Measurements from ENCODE around the gene STAT6. TPM values are rescaled to one million over a fixed set of nuclear protein-coding genes. Genes with fewer than 3 reads are reported as not detected.

Gene STAT6, protein sequence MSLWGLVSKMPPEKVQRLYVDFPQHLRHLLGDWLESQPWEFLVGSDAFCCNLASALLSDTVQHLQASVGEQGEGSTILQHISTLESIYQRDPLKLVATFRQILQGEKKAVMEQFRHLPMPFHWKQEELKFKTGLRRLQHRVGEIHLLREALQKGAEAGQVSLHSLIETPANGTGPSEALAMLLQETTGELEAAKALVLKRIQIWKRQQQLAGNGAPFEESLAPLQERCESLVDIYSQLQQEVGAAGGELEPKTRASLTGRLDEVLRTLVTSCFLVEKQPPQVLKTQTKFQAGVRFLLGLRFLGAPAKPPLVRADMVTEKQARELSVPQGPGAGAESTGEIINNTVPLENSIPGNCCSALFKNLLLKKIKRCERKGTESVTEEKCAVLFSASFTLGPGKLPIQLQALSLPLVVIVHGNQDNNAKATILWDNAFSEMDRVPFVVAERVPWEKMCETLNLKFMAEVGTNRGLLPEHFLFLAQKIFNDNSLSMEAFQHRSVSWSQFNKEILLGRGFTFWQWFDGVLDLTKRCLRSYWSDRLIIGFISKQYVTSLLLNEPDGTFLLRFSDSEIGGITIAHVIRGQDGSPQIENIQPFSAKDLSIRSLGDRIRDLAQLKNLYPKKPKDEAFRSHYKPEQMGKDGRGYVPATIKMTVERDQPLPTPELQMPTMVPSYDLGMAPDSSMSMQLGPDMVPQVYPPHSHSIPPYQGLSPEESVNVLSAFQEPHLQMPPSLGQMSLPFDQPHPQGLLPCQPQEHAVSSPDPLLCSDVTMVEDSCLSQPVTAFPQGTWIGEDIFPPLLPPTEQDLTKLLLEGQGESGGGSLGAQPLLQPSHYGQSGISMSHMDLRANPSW
- 269 TPM for total RNA-seq
- long read RNA-seq, full-length matches to known transcripts = 52 of 199 reads
- long read RNA-seq, partial matches to known transcripts = 115 of 199 reads
- long read RNA-seq, other reads (novel, unspliced or antisense) = 32 of 199 reads

DNA sequence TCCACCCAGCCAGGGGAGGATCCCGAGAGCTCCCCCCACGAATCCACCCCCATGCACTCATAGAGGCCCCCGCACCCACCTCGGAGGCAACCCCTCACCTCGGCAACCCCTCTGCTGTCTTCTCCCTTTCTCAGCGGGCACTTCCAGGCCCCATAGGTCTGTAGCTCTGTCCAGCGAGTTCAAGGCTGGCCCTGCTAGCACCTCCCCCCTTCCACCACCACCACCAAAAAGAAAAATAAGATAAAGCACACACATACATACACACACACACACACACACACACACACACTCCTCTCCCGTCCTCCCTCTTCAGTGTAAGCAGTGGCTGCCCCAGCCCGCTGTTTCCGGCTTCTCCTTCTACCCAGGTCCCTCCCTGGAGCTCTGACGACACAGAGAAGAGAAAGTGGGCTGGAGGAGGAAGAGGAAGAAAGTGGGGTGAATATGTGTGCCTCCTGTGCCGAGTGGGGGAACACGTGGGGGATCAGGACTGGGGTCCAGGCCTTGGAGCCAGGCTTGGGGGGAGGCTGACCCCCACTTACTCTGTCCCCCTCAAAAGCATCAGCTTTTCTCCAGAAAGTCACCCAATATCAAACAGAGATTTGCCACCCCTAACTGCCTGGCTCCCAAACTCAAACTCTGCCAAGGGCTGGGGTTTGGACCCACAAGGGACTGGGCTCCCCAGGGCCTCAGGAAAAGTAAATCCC, at the start of gene STAT6:
TSS of gene STAT6 (minus strand) at position 332 of the 704 bp plus-strand sequence. CDS start 3,084 bp downstream, outside the sequence.
- peak within 1 kb of the TSS; percentile 95 for H3K4me3 ChIP-seq
- peaks cover 24% of the 10 kb centered on the region for H3K36me3 ChIP-seq
- TF ChIP-seq, protein P1, sequence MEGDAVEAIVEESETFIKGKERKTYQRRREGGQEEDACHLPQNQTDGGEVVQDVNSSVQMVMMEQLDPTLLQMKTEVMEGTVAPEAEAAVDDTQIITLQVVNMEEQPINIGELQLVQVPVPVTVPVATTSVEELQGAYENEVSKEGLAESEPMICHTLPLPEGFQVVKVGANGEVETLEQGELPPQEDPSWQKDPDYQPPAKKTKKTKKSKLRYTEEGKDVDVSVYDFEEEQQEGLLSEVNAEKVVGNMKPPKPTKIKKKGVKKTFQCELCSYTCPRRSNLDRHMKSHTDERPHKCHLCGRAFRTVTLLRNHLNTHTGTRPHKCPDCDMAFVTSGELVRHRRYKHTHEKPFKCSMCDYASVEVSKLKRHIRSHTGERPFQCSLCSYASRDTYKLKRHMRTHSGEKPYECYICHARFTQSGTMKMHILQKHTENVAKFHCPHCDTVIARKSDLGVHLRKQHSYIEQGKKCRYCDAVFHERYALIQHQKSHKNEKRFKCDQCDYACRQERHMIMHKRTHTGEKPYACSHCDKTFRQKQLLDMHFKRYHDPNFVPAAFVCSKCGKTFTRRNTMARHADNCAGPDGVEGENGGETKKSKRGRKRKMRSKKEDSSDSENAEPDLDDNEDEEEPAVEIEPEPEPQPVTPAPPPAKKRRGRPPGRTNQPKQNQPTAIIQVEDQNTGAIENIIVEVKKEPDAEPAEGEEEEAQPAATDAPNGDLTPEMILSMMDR (IDR thresholded peaks at IDR 0.05) = no peak
- peak within 1 kb of the TSS; percentile 100 for H3K27ac ChIP-seq
- H3K27me3 ChIP-seq (ENCODE audit: low read depth) = no peaks in the 10 kb centered on the region
- peak; percentile 92 for DNase-seq
- no peaks in the 10 kb centered on the region for H3K9me3 ChIP-seq
- intact Hi-C loops (cut with DNase I) = no loop called here
- peak; percentile 88 to 90 for ATAC-seq
- H3K4me1 ChIP-seq = peaks cover 39% of the 10 kb centered on the region

DNA sequence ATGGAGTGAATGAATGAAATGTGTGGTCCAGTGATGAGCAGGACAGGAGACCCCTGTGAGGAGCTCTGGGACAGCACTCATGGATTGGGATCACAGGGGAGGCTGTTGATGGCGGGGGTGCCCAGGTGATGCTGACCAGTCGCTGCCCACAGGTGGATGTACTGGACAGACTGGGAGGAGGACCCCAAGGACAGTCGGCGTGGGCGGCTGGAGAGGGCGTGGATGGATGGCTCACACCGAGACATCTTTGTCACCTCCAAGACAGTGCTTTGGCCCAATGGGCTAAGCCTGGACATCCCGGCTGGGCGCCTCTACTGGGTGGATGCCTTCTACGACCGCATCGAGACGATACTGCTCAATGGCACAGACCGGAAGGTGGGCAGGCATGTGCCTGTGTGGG, 49.6 kb upstream of the STAT6 start:
- intact Hi-C loops (cut with DNase I) = no loop called here
- Histone ChIP-seq H3K9me3 (no peaks in the 10 kb centered on the region), H3K4me1 (peaks cover 21% of the 10 kb centered on the region), H3K36me3 (peaks cover 100% of the 10 kb centered on the region), H3K27ac (no peak overlapping the region), H3K27me3 (ENCODE audit: low read depth) (no peaks in the 10 kb centered on the region), H3K4me3 (no peak overlapping the region)
- ATAC-seq = no peak
- no peak for DNase-seq
- TF ChIP-seq, protein P1 (IDR thresholded peaks at IDR 0.05) = no peak

DNA sequence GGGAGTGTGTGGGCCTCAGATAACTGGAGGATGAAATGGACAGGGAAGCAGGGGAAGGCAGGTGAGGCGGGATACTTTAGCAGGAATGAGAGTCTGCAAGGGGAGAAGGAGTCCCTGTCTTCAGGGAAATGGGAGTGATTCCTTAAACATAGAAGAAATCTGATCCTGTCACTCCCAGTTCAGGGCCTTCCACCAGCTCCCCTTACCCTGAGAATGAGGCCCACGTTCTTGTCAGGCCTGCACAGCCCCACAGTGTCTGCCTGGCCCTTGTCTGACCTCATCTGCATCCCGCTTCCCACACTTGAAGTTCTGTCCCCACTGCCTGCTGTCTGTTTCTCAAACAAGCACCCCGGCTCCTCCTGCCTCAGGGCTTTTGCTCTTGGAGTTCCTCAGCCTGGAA, 48.9 kb upstream of the STAT6 start:
- Histone ChIP-seq H3K4me3 (no peak overlapping the region), H3K27ac (no peak overlapping the region), H3K9me3 (no peaks in the 10 kb centered on the region), H3K36me3 (peaks cover 100% of the 10 kb centered on the region), H3K27me3 (ENCODE audit: low read depth) (no peaks in the 10 kb centered on the region), H3K4me1 (peaks cover 23% of the 10 kb centered on the region)
- DNase-seq (no peak), ATAC-seq (no peak)
- intact Hi-C loops (cut with DNase I) = no loop called here
- TF ChIP-seq, protein P1 (IDR thresholded peaks at IDR 0.05) = no peak

DNA sequence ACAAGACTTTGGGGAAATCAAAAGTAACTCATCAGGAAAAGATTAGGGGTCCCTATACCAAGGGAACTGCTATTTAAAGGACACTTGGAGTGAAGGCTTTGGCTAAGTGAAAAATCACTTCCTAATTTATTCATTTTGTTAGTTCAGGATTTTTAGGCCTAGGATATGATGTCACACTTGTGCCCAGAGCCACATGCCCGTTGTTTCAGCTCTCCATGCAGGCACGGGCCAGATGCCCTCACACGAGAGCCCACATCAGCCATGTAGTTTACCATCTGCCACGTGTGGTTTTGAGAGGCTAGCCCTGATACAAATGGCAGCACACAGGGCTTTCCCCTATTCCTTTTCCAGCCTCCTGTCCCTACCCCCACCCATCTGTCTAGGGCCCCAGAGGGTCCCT, 48.1 kb upstream of the STAT6 start:
- Histone ChIP-seq H3K4me1 (peaks cover 31% of the 10 kb centered on the region), H3K27ac (no peak overlapping the region)
- ATAC-seq = no peak

More for the DNA sequence above, 48.1 kb upstream of the STAT6 start:
- no peaks in the 10 kb centered on the region for H3K27me3 ChIP-seq (ENCODE audit: low read depth)
- H3K4me3 ChIP-seq = no peak overlapping the region
- intact Hi-C loops (cut with DNase I) = no loop called here
- no peaks in the 10 kb centered on the region for H3K9me3 ChIP-seq
- no peak for DNase-seq
- TF ChIP-seq, protein P1 (IDR thresholded peaks at IDR 0.05) = no peak
- peaks cover 100% of the 10 kb centered on the region for H3K36me3 ChIP-seq
